Measurements from ENCODE around the gene PAK1. TPM values are rescaled to one million over a fixed set of nuclear protein-coding genes. Genes with fewer than 3 reads are reported as not detected.

PAK1 gene
- total RNA-seq, 2 donors from 2014 or later: 104 to 123 TPM

GRCh38 chr11:77428598-77428997 lies 45.3 kb downstream of the PAK1 start:
- no peak for DNase-seq
- Histone ChIP-seq H3K9ac (ENCODE audit: low read depth in 2 of 2, low read length in 2 of 2) (no peak overlapping the region), H3K27ac (no peak overlapping the region), H3K36me3 (no peaks in the 10 kb centered on the region), H3K27me3 (no peaks in the 10 kb centered on the region), H3K4me1 (no peaks in the 10 kb centered on the region), H3K9me3 (no peaks in the 10 kb centered on the region), H3K4me3 (no peak overlapping the region)
- intact Hi-C loops (cut with DNase I): no loop called here
- no peak for TF ChIP-seq CTCF (IDR thresholded peaks at IDR 0.05)

- Histone ChIP-seq H3K4me1 (no peaks in the 10 kb centered on the region), H3K27ac (no peak overlapping the region), H3K4me3 (no peak overlapping the region), H3K9ac (ENCODE audit: low read depth in 2 of 2, low read length in 2 of 2) (no peak overlapping the region), H3K36me3 (no peaks in the 10 kb centered on the region), H3K27me3 (no peaks in the 10 kb centered on the region), H3K9me3 (no peaks in the 10 kb centered on the region)
- intact Hi-C loops (cut with DNase I): no loop called here
- no peak for TF ChIP-seq CTCF (IDR thresholded peaks at IDR 0.05)
- DNase-seq: no peak
Observed at GRCh38 chr11:77425346-77425745, 48.5 kb downstream of the PAK1 start.

- Histone ChIP-seq H3K27ac (no peak overlapping the region), H3K4me3 (no peak overlapping the region), H3K9me3 (no peaks in the 10 kb centered on the region), H3K4me1 (peaks cover 2% of the 10 kb centered on the region), H3K27me3 (no peaks in the 10 kb centered on the region), H3K36me3 (no peaks in the 10 kb centered on the region), H3K9ac (ENCODE audit: low read depth in 2 of 2, low read length in 2 of 2) (no peak overlapping the region)
- no peak for DNase-seq
- TF ChIP-seq CTCF (IDR thresholded peaks at IDR 0.05): no peak
- intact Hi-C loops (cut with DNase I): no loop called here
Observed at GRCh38 chr11:77424644-77425043, 49.2 kb downstream of the PAK1 start.

GRCh38 chr11:77423624-77424023 lies 50.3 kb downstream of the PAK1 start:
- no peaks in the 10 kb centered on the region for H3K27me3 ChIP-seq
- H3K4me1 ChIP-seq: peaks cover 10% of the 10 kb centered on the region
- no peaks in the 10 kb centered on the region for H3K9me3 ChIP-seq
- no peaks in the 10 kb centered on the region for H3K36me3 ChIP-seq
- H3K4me3 ChIP-seq: no peak overlapping the region
- no peak overlapping the region for H3K9ac ChIP-seq (ENCODE audit: low read depth in 2 of 2, low read length in 2 of 2)
- no peak for TF ChIP-seq CTCF (IDR thresholded peaks at IDR 0.05)
- intact Hi-C loops (cut with DNase I): no loop called here
- no peak for DNase-seq
- H3K27ac ChIP-seq: no peak overlapping the region

GRCh38 chr11:77422687-77423086 lies 51.2 kb downstream of the PAK1 start:
- intact Hi-C loops (cut with DNase I): no loop called here
- H3K9ac ChIP-seq (ENCODE audit: low read depth in 2 of 2, low read length in 2 of 2): no peak overlapping the region
- TF ChIP-seq CTCF (IDR thresholded peaks at IDR 0.05): no peak
- no peak overlapping the region for H3K27ac ChIP-seq
- no peaks in the 10 kb centered on the region for H3K9me3 ChIP-seq
- no peaks in the 10 kb centered on the region for H3K36me3 ChIP-seq
- no peaks in the 10 kb centered on the region for H3K27me3 ChIP-seq
- peaks cover 10% of the 10 kb centered on the region for H3K4me1 ChIP-seq
- H3K4me3 ChIP-seq: no peak overlapping the region
- no peak for DNase-seq
